PFSK-1 (cell line): ENCODE results near the gene NSRP1.

Experiments used
- POLR2AphosphoS5 ChIP-seq: IDR thresholded peaks from 2 replicates; pipeline ENCODE4 v1.6.1; 2012; ENCODE audit warnings: low read depth, mild to moderate bottlenecking, control low read depth, low read length, moderate library complexity
- TAF1 ChIP-seq: IDR thresholded peaks from 2 replicates; pipeline ENCODE4 v1.6.1; 2012; ENCODE audit warnings: low read length, control low read depth, borderline replicate concordance; ENCODE audit not compliant: insufficient read depth

GRCh38 chr17:30161601-30162000 lies 45.0 kb downstream of the NSRP1 start:
- TF ChIP-seq POLR2AphosphoS5, result no peak
- no peak for TF ChIP-seq TAF1
